ENCODE data around the gene TRPM4. TPM values are rescaled to one million over a fixed set of nuclear protein-coding genes. Genes with fewer than 3 reads are reported as not detected.
A peak's percentile ranks its signal among the peaks of the same experiment; 100 is the strongest.

TRPM4 gene
- total and polyA plus RNA-seq, 10 of the 15 experiments (the other 5 are each of a cell fraction or from before 2014, with no cell fraction given): 0.10 to 0.64 (median 0.15) TPM; not detected in 7

DNA sequence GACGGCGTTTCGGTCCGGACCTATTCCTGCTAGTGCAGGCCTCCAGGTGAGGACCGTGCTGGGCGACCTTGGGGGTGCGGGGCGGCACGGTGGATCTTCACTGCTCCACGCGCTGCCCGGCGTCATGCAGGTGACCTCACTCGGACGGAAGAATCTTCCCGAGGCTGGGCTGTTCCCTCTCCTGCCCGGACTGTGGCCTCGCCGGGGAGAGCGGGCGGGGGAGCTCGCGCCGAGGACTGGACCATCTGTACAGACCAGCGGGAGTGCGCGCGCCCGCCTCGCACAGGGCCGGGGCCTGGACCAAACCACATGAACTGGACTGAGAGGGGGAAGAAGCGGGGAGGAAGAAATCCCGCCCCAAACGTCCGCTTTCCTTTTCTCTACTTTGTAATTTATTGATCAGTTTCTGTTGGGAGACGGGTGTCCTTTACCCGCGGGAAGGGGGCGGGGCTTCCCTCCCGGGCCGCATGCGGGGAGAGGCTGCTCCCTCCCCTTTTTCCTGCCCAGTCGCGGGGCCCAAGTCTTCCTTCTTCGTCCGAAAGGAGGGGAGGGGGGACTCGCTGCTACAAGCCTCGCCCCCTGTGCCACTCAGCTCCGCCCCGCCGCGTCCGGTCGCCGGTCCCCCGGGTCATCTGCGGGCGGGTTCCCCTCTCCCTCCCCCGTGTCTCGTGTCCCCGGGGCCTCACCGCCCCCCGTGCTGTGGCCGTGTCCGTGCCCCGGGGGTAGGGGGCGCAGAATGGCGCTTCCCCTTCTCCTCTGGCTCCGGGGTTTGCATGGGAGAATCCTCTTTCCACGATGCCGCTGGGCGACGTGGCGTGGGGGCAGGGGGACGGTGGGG is 7.3 kb upstream of the TRPM4 start (continued):
- peak; percentile 42; the same call in 1 of the 2 replicates for TF ChIP-seq IKZF1 (conservative IDR thresholded peaks at IDR 0.05)
- peak; percentile 96 for TF ChIP-seq CHD1 (IDR thresholded peaks at IDR 0.05; ENCODE audit: low read depth, low read length)
- no peak; the same call in 1 of the 2 replicates for TF ChIP-seq LARP7 (IDR thresholded peaks at IDR 0.05)
- TF ChIP-seq SREBF1 (IDR thresholded peaks at IDR 0.05; ENCODE audit: low read length): peak; percentile 92
- TF ChIP-seq, protein P1, sequence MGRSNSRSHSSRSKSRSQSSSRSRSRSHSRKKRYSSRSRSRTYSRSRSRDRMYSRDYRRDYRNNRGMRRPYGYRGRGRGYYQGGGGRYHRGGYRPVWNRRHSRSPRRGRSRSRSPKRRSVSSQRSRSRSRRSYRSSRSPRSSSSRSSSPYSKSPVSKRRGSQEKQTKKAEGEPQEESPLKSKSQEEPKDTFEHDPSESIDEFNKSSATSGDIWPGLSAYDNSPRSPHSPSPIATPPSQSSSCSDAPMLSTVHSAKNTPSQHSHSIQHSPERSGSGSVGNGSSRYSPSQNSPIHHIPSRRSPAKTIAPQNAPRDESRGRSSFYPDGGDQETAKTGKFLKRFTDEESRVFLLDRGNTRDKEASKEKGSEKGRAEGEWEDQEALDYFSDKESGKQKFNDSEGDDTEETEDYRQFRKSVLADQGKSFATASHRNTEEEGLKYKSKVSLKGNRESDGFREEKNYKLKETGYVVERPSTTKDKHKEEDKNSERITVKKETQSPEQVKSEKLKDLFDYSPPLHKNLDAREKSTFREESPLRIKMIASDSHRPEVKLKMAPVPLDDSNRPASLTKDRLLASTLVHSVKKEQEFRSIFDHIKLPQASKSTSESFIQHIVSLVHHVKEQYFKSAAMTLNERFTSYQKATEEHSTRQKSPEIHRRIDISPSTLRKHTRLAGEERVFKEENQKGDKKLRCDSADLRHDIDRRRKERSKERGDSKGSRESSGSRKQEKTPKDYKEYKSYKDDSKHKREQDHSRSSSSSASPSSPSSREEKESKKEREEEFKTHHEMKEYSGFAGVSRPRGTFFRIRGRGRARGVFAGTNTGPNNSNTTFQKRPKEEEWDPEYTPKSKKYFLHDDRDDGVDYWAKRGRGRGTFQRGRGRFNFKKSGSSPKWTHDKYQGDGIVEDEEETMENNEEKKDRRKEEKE (IDR thresholded peaks at IDR 0.05): peak; percentile 90
- no peak for TF ChIP-seq POU2F2 (IDR thresholded peaks at IDR 0.05; ENCODE audit: borderline replicate concordance, low read depth, low read length)

DNA sequence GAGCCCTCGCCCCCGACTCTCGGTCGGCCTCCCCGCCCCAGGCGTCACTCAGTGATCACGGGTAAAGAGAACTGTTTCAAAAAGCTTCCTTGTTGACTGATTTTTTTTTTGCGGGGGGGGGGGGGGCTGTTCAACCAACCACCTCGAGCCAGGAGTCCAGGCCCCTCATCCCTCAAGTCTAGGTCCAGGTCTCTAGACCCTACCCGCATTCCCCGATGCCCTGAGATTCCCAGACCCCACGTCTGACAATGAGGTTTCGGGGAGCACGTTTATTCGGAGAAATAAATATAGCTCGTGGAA is 6.7 kb upstream of the TRPM4 start:
- FAIRE-seq (no peak), DNase-seq (ENCODE audit: low read depth, low spot score) (no peak), ATAC-seq (no peak)
- peaks cover 10% of the 10 kb centered on the region for H3K4me1 ChIP-seq (ENCODE audit: control insufficient read depth, insufficient read depth, low read length)
- ChIA-PET POLR2A (interaction anchor here (0.5 to 0.6 kb wide), 2 partner anchors 34 kb away, joined by 6 to 8 read pairs; no protein-coding TSS in a partner anchor), RAD21 (ENCODE audit: unreplicated experiment) (interaction anchor here (1.1 to 1.6 kb wide), 2 partner anchors 23 to 157 kb away, joined by 3 to 5 read pairs; partner anchors contain the start of gene RUVBL2), SMC1A (ENCODE audit: uncharacterized antibody, unreplicated experiment) (interaction anchor here (1.2 kb wide), 1 partner anchor 48 kb away, joined by 4 read pairs; no protein-coding TSS in a partner anchor), CTCF (interaction anchor here (0.8 to 1.9 kb wide), 3 partner anchors 48 to 57 kb away, joined by 3 to 7 read pairs (median 5); no protein-coding TSS in a partner anchor)
- no peaks in the 10 kb centered on the region for H4K20me1 ChIP-seq (ENCODE audit: control insufficient read depth, insufficient read depth)
- 8% methylated on average over 15 of the region's 16 CpGs for WGBS (ENCODE audit: insufficient coverage, insufficient replicate concordance, low lambda C conversion rate, missing lambda C conversion rate)
- intact Hi-C loops (cut with micrococcal nuclease; ENCODE audit: unreplicated experiment): no loop called here
- H3K9me3 ChIP-seq (replicated peaks; ENCODE audit: control insufficient read depth, insufficient read depth, low read length): peaks cover 4% of the 10 kb centered on the region; the same call in 2 of the 3 replicates
- peak overlapping the region; percentile 82; the same call in 1 of the 2 replicates for H3K4me2 ChIP-seq (ENCODE audit: control insufficient read depth, insufficient read depth)
- no peaks in the 10 kb centered on the region for H3K79me2 ChIP-seq (ENCODE audit: control insufficient read depth, insufficient read depth, low read length)
- H3K27me3 ChIP-seq (replicated peaks in 1 of 2; ENCODE audit: control insufficient read depth in 2 of 2, insufficient read depth in 2 of 2, low read length in 1 of 2): peaks cover 6 to 22% of the 10 kb centered on the region in 2 experiments
- H3K27ac ChIP-seq (ENCODE audit: control insufficient read depth, insufficient read depth): no peak overlapping the region
- no TSS peak for BruUV-seq (replicated peaks)
- peak overlapping the region; percentile 63; the same call in 1 of the 2 replicates for H3K4me3 ChIP-seq
- no peak overlapping the region for H3K9ac ChIP-seq (ENCODE audit: control insufficient read depth, insufficient read depth, low read length)
- H3K36me3 ChIP-seq (ENCODE audit: control insufficient read depth in 2 of 2, insufficient read depth in 2 of 2, low read length in 1 of 2): no peaks in the 10 kb centered on the region
- in situ Hi-C loops (cut with MboI): no loop called here
- no peak overlapping the region for H2AFZ ChIP-seq (ENCODE audit: control insufficient read depth, low read depth, low read length)
- TF ChIP-seq PML (IDR thresholded peaks at IDR 0.05; ENCODE audit: low read length) (no peak), HCFC1 (IDR thresholded peaks at IDR 0.05; ENCODE audit: low read length) (no peak), POLR2AphosphoS2 (IDR thresholded peaks at IDR 0.05; ENCODE audit: low read depth, low read length) (no peak), FOXM1 (IDR thresholded peaks at IDR 0.05; ENCODE audit: low read depth, low read length) (no peak), DPF2 (IDR thresholded peaks at IDR 0.05) (no peak), TCF12 (IDR thresholded peaks at IDR 0.05; ENCODE audit: low read depth, low read length) (no peak), GABPA (IDR thresholded peaks at IDR 0.05; ENCODE audit: low read depth) (no peak)
- TF ChIP-seq, protein P1 (IDR thresholded peaks at IDR 0.05): no peak
- TF ChIP-seq, protein P2, sequence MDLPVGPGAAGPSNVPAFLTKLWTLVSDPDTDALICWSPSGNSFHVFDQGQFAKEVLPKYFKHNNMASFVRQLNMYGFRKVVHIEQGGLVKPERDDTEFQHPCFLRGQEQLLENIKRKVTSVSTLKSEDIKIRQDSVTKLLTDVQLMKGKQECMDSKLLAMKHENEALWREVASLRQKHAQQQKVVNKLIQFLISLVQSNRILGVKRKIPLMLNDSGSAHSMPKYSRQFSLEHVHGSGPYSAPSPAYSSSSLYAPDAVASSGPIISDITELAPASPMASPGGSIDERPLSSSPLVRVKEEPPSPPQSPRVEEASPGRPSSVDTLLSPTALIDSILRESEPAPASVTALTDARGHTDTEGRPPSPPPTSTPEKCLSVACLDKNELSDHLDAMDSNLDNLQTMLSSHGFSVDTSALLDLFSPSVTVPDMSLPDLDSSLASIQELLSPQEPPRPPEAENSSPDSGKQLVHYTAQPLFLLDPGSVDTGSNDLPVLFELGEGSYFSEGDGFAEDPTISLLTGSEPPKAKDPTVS (IDR thresholded peaks at IDR 0.05; ENCODE audit: low read depth, low read length): no peak
